ENCODE data around the gene PTCHD4.

PTCHD4 gene

GRCh38 chr6:48086187-48086586 is 24.8 kb downstream of the PTCHD4 start:
- no peak for DNase-seq (ENCODE audit: low read depth in 2 of 2)
- TF ChIP-seq, protein P1, sequence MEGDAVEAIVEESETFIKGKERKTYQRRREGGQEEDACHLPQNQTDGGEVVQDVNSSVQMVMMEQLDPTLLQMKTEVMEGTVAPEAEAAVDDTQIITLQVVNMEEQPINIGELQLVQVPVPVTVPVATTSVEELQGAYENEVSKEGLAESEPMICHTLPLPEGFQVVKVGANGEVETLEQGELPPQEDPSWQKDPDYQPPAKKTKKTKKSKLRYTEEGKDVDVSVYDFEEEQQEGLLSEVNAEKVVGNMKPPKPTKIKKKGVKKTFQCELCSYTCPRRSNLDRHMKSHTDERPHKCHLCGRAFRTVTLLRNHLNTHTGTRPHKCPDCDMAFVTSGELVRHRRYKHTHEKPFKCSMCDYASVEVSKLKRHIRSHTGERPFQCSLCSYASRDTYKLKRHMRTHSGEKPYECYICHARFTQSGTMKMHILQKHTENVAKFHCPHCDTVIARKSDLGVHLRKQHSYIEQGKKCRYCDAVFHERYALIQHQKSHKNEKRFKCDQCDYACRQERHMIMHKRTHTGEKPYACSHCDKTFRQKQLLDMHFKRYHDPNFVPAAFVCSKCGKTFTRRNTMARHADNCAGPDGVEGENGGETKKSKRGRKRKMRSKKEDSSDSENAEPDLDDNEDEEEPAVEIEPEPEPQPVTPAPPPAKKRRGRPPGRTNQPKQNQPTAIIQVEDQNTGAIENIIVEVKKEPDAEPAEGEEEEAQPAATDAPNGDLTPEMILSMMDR (IDR thresholded peaks at IDR 0.05; ENCODE audit: low read depth, low read length): peak; percentile 43
- no peak overlapping the region for H3K4me3 ChIP-seq (replicated peaks in 1 of 2; ENCODE audit: low read depth in 2 of 2, low read length in 2 of 2)

GRCh38 chr6:48085131-48085741 is 25.8 kb downstream of the PTCHD4 start:
- DNase-seq (ENCODE audit: low read depth in 2 of 2): no peak
- H3K4me3 ChIP-seq (replicated peaks in 1 of 2; ENCODE audit: low read depth in 2 of 2, low read length in 2 of 2): no peak overlapping the region

GRCh38 chr6:48084201-48084600 is 26.8 kb downstream of the PTCHD4 start:
- TF ChIP-seq, protein P1 (IDR thresholded peaks at IDR 0.05; ENCODE audit: low read depth, low read length): no peak
- H3K4me3 ChIP-seq (replicated peaks in 1 of 2; ENCODE audit: low read depth in 2 of 2, low read length in 2 of 2): no peak overlapping the region
- DNase-seq (ENCODE audit: low read depth in 2 of 2): peak; percentile 15 to 66

More at GRCh38 chr6:48085131-48085741, 25.8 kb downstream of the PTCHD4 start:
- TF ChIP-seq, protein P1 (IDR thresholded peaks at IDR 0.05; ENCODE audit: low read depth, low read length): no peak

DNA sequence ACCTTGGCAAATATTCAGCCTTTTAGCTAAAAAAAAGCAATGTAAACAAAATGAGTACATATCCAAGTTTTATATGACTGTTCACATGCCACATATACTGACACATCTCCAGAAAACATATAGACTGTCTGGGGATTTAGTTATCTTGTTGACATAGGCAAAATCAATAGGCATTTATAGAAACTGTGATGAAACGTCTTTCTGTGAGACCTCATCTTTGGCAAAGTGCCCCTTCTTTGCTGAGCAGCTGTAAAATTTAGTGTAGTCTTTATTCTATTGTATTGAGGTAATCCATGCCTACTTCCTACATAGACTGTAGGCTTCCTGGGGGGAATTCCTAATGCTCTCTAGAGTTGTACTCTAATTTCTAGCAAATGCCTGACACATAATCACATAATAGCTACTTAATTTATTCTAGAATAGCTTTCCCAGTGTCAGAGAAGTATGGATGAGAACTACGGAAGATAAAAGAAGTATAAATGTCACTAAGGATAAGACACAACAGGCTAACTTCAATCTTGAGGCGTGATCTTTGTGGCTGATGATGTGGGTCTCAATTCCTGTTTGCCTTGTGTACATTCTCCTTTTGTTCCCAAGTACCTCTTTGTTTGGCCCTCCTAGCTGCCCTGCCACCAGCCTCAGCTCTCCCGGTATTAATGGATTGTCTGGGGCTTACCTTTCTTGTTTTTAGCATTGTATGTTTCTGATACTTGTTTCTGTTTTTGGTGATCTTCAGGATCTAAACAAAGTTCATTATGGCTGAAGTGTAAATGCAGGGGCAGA is 30.6 kb downstream of the PTCHD4 start:
- TF ChIP-seq, protein P1 (IDR thresholded peaks at IDR 0.05; ENCODE audit: low read depth, low read length): no peak
- peak; percentile 17 to 50 for DNase-seq (ENCODE audit: low read depth in 2 of 2)
- H3K4me3 ChIP-seq (replicated peaks in 1 of 2; ENCODE audit: low read depth in 2 of 2, low read length in 2 of 2): no peak overlapping the region

DNA sequence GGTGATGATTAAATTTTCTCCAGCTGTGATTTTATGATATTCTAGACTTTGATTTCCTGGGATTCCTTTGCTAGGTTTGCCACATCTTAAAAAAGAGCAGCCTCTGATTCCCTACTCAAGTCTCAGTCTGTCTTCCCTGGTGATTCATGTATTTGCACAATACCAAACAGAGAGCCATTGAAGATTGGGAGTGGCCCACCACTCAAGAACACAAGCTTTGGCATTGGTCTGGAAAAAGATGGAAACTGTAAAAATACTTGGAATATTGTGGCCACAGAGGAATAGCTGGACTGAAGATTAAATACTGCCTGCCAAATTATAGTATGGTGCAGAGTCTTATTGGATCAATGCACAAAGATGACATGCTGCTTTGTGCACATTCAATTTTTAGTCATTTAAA is 32.9 kb downstream of the PTCHD4 start:
- peak in 1 of 2 donors; percentile 41 for DNase-seq (ENCODE audit: low read depth in 2 of 2)
- no peak overlapping the region for H3K4me3 ChIP-seq (replicated peaks in 1 of 2; ENCODE audit: low read depth in 2 of 2, low read length in 2 of 2)

GRCh38 chr6:48075181-48075580 is 35.8 kb downstream of the PTCHD4 start:
- DNase-seq (ENCODE audit: low read depth in 2 of 2): no peak
- TF ChIP-seq, protein P1 (IDR thresholded peaks at IDR 0.05; ENCODE audit: low read depth, low read length): no peak
- no peak overlapping the region for H3K4me3 ChIP-seq (replicated peaks in 1 of 2; ENCODE audit: low read depth in 2 of 2, low read length in 2 of 2)

More for the DNA sequence above, 32.9 kb downstream of the PTCHD4 start:
- TF ChIP-seq, protein P1 (IDR thresholded peaks at IDR 0.05; ENCODE audit: low read depth, low read length): no peak
